Measurements from ENCODE around the gene BCAR3. TPM values are rescaled to one million over a fixed set of nuclear protein-coding genes. Genes with fewer than 3 reads are reported as not detected.
"Not testable (repeated sequence)": the region's sequence is repeated elsewhere in the genome, so short reads cannot be mapped to it uniquely, and the experiment has no call there.

BCAR3 gene
- total RNA-seq, 2 experiments from 2014 or later: 0.42 to 0.67 TPM

DNA sequence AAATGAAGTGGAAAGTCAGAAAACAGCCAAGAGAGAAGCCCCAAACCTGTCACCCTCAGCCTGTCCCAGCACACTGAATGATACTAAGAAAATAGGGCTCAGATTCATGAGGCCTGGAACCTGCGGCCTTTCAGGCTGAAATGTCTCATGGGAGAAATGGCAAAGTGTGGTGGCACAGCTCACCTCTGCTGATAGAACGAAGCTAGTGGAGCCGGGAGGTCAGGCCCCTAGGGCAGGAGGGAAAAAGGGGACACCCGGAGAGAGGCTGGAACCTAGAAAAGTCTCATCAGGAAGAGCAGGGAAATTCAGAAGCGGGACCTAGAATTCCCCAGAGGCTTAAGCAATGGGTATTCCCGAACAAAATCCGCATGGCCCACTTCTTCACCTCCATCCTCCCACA lies 107.1 kb downstream of the BCAR3 start:
- Mint-ChIP-seq H3K27me3 (no peaks in the 10 kb centered on the region), H3K9me3 (no peaks in the 10 kb centered on the region), H3K36me3 (ENCODE audit: low read depth) (no peaks in the 10 kb centered on the region), H3K4me3 (no peak overlapping the region), H3K4me1 (no peaks in the 10 kb centered on the region), H3K27ac (no peak overlapping the region)
- no peak for DNase-seq
- ChIA-PET CTCF (no interaction called here), POLR2A (no interaction called here)

DNA sequence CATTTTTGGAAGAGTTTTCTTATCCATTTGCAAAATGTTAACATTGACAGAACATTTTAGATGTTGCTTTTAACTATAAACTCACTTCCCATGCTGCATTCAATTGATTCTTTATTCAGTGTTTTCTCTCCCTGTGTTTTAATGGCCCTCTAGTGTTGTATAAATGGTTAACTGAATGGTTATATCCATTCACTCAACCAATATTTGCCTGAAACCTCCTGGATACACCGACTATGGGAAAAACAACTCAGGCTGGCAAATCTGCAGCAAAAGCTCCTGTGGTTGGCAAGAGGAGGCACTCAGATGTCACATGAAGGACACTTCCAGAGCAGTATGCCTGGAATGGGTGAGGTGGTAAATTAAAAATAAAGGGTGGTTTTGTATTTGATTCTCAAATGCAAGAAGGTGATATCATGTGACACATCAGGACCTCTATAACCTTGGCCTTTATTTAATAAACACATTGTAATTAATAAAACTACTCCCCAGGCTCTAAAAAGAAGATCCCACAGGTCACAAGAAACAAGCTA lies 107.6 kb downstream of the BCAR3 start:
- Mint-ChIP-seq H3K36me3 (ENCODE audit: low read depth) (no peaks in the 10 kb centered on the region), H3K27me3 (no peaks in the 10 kb centered on the region), H3K4me3 (no peak overlapping the region), H3K27ac (no peak overlapping the region), H3K4me1 (no peaks in the 10 kb centered on the region), H3K9me3 (no peaks in the 10 kb centered on the region)
- ChIA-PET CTCF (no interaction called here), POLR2A (no interaction called here)
- DNase-seq: no peak

- DNase-seq: no peak
- no peak overlapping the region for H3K4me3 Mint-ChIP-seq
- no peaks in the 10 kb centered on the region for H3K4me1 Mint-ChIP-seq
- no peaks in the 10 kb centered on the region for H3K36me3 Mint-ChIP-seq (ENCODE audit: low read depth)
- no peak overlapping the region for H3K27ac Mint-ChIP-seq
- ChIA-PET POLR2A (no interaction called here), CTCF (no interaction called here)
- no peaks in the 10 kb centered on the region for H3K27me3 Mint-ChIP-seq
- H3K9me3 Mint-ChIP-seq: no peaks in the 10 kb centered on the region
These were observed 109.9 kb downstream of the BCAR3 start for GRCh38 chr1:93571623-93572310.

DNA sequence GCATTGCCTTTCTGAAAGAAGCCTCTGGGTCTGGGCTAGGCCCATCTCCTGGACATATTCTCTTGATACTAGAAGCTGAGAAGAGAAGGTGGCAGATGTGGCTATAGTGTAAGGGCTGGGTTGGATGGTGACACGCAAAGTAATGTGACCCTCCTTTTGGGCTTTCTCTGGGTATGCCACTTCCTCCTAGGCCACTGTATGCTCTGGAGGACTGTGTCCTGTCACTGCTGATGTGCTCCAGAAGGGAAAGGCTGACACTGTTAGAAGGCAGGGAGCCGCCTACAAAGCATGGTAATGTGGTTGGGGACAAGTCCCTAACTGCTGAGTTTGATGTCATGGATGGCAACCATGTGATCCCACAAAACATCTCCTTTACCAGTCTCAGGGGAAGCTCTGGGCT lies 112.1 kb downstream of the BCAR3 start:
- no peaks in the 10 kb centered on the region for H3K36me3 Mint-ChIP-seq (ENCODE audit: low read depth)
- no peak for DNase-seq
- CTCF ChIA-PET: no interaction called here

DNA sequence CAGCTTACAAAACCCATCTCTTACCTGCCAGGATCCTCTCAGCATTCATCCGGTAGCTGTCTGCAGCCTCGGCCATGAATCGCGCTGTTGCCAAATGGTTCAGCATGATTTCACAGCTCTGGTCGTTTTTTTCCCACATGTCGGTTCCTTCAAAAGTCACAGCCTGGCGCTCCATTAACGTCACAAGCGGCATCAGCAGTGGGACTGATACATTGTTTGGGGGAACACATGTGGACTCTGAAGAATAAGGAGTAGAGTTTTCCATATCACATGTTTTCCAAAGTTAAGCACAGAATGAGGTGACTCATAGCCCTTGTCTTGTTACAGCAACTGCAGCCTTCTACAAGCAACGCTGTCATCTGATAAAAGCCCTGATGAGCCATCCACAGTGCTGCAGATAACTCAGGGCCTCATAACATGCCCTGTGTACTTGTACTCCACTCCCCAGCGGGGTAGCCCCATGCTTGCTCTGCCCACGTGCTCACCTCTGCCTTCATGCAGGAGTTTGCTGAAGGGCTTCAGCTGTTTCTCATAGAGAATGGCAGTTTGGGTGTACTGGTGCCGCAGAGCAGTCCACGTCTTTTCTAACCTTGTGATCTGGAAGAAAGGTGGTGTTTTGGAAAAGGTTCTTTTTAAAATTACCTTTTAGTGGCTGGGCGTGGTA lies 114.2 kb downstream of the BCAR3 start:
- no peaks in the 10 kb centered on the region for H3K36me3 Mint-ChIP-seq (ENCODE audit: low read depth)
- H3K27ac Mint-ChIP-seq: no peak overlapping the region
- DNase-seq: no peak
- CTCF ChIA-PET: interaction anchor here (0.8 kb wide), 1 partner anchor 12 kb away, joined by 3 read pairs; no protein-coding TSS in a partner anchor
- no peaks in the 10 kb centered on the region for H3K9me3 Mint-ChIP-seq
- no peaks in the 10 kb centered on the region for H3K27me3 Mint-ChIP-seq
- H3K4me1 Mint-ChIP-seq: no peaks in the 10 kb centered on the region
- no peak overlapping the region for H3K4me3 Mint-ChIP-seq
- POLR2A ChIA-PET: no interaction called here

More for the DNA sequence above, 112.1 kb downstream of the BCAR3 start:
- no peaks in the 10 kb centered on the region for H3K27me3 Mint-ChIP-seq
- POLR2A ChIA-PET: no interaction called here
- no peaks in the 10 kb centered on the region for H3K9me3 Mint-ChIP-seq
- no peaks in the 10 kb centered on the region for H3K4me1 Mint-ChIP-seq
- no peak overlapping the region for H3K27ac Mint-ChIP-seq
- H3K4me3 Mint-ChIP-seq: no peak overlapping the region

GRCh38 chr1:93566227-93566626 lies 115.4 kb downstream of the BCAR3 start:
- CTCF ChIA-PET: no interaction called here
- H3K4me3 Mint-ChIP-seq: no peak overlapping the region

DNA sequence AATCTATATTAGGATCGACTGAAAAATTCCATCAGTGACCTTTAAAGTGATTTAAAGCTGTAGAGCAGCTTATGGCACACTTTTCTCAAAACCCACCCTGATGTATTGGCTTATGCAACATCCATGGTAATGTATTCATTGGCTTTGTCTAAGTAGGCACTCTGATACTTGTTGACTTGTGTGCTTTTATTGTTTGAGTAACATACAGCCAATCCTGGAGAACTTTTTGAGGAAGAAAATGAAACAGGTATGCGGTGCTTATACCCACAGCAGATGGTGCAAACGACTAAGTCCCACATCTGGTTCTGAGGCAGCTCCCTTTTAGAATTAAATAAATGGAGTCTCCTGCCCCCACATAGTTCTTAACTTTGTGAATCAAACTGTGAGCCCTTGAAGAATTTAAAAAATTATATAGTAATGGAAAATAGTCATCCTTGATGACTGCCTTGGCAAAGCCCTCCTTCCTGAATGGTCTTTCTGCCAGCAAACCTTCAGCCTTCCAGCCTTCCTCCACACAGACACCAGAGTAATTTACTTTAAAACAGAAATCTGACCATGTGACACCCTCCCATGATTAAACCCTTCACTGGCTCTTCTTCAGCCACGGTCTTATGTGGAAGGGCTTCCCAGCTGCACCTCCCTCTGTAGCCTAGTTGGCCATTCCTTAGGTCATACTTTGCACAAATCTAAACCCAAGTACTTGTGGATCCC lies 116.0 kb downstream of the BCAR3 start:
- no peak overlapping the region for H3K27ac Mint-ChIP-seq
- no peak overlapping the region for H3K4me3 Mint-ChIP-seq
- ChIA-PET CTCF (no interaction called here), POLR2A (no interaction called here)
- no peaks in the 10 kb centered on the region for H3K36me3 Mint-ChIP-seq (ENCODE audit: low read depth)
- no peaks in the 10 kb centered on the region for H3K4me1 Mint-ChIP-seq
- DNase-seq: no peak
- no peaks in the 10 kb centered on the region for H3K27me3 Mint-ChIP-seq
- H3K9me3 Mint-ChIP-seq: no peaks in the 10 kb centered on the region

More at GRCh38 chr1:93566227-93566626, 115.4 kb downstream of the BCAR3 start:
- Mint-ChIP-seq H3K4me1 (no peaks in the 10 kb centered on the region), H3K9me3 (no peaks in the 10 kb centered on the region), H3K27me3 (no peaks in the 10 kb centered on the region), H3K36me3 (ENCODE audit: low read depth) (no peaks in the 10 kb centered on the region), H3K27ac (no peak overlapping the region)
- POLR2A ChIA-PET: no interaction called here
- DNase-seq: no peak

GRCh38 chr1:93559695-93560094 lies 121.9 kb downstream of the BCAR3 start:
- Mint-ChIP-seq H3K27me3 (no peaks in the 10 kb centered on the region), H3K27ac (no peak overlapping the region), H3K4me3 (no peak overlapping the region), H3K9me3 (no peaks in the 10 kb centered on the region), H3K4me1 (peaks cover 7% of the 10 kb centered on the region), H3K36me3 (ENCODE audit: low read depth) (no peaks in the 10 kb centered on the region)
- CTCF ChIA-PET: interaction anchor here (0.7 kb wide), 1 partner anchor 9 kb away, joined by 3 read pairs; no protein-coding TSS in a partner anchor
- no peak for DNase-seq
- POLR2A ChIA-PET: no interaction called here

- no peaks in the 10 kb centered on the region for H3K27me3 Mint-ChIP-seq
- no peaks in the 10 kb centered on the region for H3K9me3 Mint-ChIP-seq
- no peaks in the 10 kb centered on the region for H3K36me3 Mint-ChIP-seq (ENCODE audit: low read depth)
- no peak overlapping the region for H3K27ac Mint-ChIP-seq
- H3K4me3 Mint-ChIP-seq: no peak overlapping the region
- CTCF ChIA-PET: no interaction called here
- POLR2A ChIA-PET: no interaction called here
- DNase-seq: no peak
- peaks cover 9% of the 10 kb centered on the region for H3K4me1 Mint-ChIP-seq
These were observed 122.6 kb downstream of the BCAR3 start for GRCh38 chr1:93559045-93559444.

DNA sequence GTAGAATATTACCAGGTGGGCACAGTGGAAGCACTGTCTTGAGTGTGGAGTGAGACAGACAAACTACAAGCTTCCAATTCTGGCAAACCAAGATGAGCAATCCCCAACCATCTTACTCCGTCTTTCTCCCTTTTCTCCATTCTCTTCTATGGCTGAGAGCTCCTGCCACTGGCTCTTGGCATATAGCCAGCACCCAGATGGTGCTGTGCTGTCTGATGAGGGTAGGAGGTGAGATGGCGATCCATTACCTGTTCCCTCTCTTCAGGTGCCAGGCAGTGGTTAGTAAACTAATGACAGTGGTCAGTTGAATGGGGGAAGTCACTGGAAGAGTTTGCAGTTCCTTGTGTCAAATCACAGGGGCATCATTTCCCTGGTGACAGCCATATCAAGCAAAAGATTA lies 125.3 kb downstream of the BCAR3 start:
- no peak overlapping the region for H3K27ac Mint-ChIP-seq
- H3K36me3 Mint-ChIP-seq (ENCODE audit: low read depth): no peaks in the 10 kb centered on the region
- CTCF ChIA-PET: interaction anchor here (0.9 to 1.5 kb wide), 2 partner anchors 9 to 29 kb away, joined by 3 to 5 read pairs; no protein-coding TSS in a partner anchor
- H3K27me3 Mint-ChIP-seq: no peaks in the 10 kb centered on the region
- H3K9me3 Mint-ChIP-seq: no peaks in the 10 kb centered on the region
- no peak overlapping the region for H3K4me3 Mint-ChIP-seq
- no peak for DNase-seq
- H3K4me1 Mint-ChIP-seq: peaks cover 9% of the 10 kb centered on the region
- POLR2A ChIA-PET: no interaction called here

DNA sequence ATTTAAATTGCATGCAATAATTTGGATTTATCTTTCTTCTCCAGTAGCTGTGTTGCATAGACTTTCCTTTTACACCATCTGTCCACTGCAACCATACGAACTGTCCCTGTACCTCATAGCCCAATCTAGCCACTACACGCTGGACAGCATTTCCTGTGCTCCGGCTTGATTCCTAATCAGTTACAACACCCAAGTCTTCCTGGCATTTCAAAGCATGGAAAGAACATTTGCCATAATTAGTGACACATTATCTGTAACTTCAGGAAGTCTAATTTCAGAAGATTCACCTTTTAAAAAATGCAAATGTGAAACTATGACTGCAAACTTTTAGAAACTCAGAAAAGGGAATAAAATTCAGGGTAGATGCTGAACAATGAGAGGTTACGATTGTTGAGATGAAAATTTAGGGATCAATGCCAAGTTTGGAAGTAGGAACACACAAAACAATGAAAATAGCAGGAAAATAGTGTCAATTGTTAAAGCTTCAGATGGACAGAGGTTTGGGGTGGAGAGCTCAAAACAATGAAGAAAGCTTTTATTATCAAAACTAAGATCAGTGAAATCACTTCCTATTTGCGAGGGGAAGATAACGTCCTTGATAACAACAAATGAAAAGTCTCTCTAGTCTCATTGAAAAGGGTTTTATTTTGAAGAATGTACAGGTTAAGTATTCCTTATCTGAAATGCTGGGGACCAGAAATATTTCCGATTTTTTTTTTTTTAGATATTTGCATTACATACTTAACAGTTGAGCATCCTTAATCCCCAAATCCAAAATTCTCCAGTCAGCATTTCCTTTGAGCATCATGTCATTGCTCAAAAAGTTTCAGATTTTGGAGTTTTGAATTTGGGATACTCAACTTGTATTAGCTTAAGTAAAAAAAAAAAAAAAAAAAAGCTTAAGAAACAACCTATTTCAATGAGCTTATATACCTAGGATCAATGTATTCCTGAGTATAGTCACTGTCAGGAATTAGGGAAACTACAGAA lies 126.5 kb downstream of the BCAR3 start:
- H3K27me3 Mint-ChIP-seq: no peaks in the 10 kb centered on the region
- H3K27ac Mint-ChIP-seq: no peak overlapping the region
- no peaks in the 10 kb centered on the region for H3K9me3 Mint-ChIP-seq
- DNase-seq: no peak
- H3K4me1 Mint-ChIP-seq: peaks cover 9% of the 10 kb centered on the region
- ChIA-PET CTCF (interaction anchor here (0.8 to 1.5 kb wide), 2 partner anchors 13 to 28 kb away, joined by 3 to 5 read pairs; no protein-coding TSS in a partner anchor), POLR2A (no interaction called here)
- no peak overlapping the region for H3K4me3 Mint-ChIP-seq
- no peaks in the 10 kb centered on the region for H3K36me3 Mint-ChIP-seq (ENCODE audit: low read depth)

- H3K36me3 Mint-ChIP-seq (ENCODE audit: low read depth); H3K4me3 Mint-ChIP-seq; DNase-seq; POLR2A ChIA-PET; CTCF ChIA-PET; H3K4me1 Mint-ChIP-seq; H3K27ac Mint-ChIP-seq; H3K9me3 Mint-ChIP-seq; H3K27me3 Mint-ChIP-seq: not testable (repeated sequence)
These were observed 127.6 kb downstream of the BCAR3 start for GRCh38 chr1:93553886-93554490.

Data from activated CD4-positive, alpha-beta T cell treated with anti-CD3 and anti-CD28 coated beads, Interleukin-2, amount 10 ng/mL, durations not matched to agents 7 days and 5 days (primary cell).